Measurements from ENCODE around the gene OR10D3.
"Not testable (repeated sequence)": the region's sequence is repeated elsewhere in the genome, so short reads cannot be mapped to it uniquely, and the experiment has no call there.

The OR10D3 gene

GRCh38 chr11:124193221-124194010, 10.3 kb downstream of the OR10D3 start:
- no peak for DNase-seq (ENCODE audit: extremely low spot score, insufficient read length, low read depth)
- FAIRE-seq = peak; percentile 55

DNA sequence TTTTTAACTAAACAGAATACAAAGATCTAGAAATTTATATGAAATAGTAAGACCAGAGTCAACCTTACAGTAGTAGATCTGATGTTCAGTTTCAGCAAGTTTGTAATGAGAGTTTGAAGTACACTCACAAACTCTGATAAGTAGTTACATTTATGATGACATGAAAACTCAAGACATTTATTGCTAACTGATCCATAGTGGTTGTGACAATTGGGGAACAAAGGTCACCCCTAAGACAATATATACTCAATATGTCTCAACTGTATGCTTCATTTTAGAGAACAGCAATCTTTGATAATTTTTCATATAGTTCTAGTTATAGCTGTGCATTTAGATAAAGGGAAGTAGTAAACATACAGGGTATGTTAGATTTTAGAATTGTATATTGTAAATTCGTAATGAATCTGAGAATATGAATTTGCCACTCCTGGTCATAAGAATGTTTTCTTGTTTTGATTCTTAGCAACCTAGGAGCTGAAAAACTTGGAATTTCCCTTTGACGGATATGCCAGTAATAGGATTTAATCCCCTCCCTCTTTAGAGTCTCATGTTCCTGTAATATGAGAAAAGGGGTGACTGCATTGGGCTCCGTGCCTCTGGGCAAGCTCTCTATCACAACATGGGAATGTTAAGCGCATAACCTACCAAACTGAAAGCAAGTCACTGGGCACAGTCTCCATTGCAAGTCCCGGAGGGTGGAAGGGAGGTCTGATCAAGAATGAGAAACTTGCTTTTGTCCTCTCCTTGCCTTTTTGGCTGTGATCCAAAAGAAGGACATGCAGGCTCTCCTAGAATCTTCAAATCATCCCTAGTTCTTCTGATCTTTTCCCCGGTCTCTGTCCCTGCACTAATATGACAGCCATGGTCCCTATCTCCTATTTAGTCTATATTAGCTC, 11.4 kb downstream of the OR10D3 start:
- FAIRE-seq = no peak
- no peak for DNase-seq (ENCODE audit: extremely low spot score, insufficient read length, low read depth)

- DNase-seq (ENCODE audit: extremely low spot score, insufficient read length, low read depth) = no peak
- FAIRE-seq = peak; percentile 81
Measured at GRCh38 chr11:124195189-124195734, 12.1 kb downstream of the OR10D3 start.

GRCh38 chr11:124197999-124198398, 14.9 kb downstream of the OR10D3 start:
- DNase-seq (ENCODE audit: extremely low spot score, insufficient read length, low read depth) (no peak), FAIRE-seq (no peak)

DNA sequence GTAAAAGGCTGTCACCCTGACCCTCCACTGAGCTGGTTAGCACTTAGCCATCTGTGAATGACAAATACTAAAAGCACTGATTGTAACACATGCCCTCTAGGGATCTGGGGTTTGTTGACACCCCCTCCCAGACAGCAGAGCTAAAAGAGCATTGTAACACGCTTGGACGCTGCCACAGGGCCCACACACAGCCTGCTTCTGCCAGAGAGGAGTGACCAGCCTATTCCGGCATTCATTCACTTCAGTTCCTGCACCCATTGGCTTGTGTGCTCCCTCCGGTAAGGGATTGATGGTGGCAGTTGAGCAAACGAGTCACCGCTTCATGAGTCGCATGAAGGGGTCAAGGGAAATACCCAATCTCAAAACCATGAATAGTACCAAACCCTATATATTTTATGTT, 15.8 kb downstream of the OR10D3 start:
- DNase-seq (ENCODE audit: extremely low spot score, insufficient read length, low read depth) = no peak
- FAIRE-seq = no peak

- no peak for FAIRE-seq
- DNase-seq (ENCODE audit: extremely low spot score, insufficient read length, low read depth) = no peak
Measured at GRCh38 chr11:124199702-124200101, 16.6 kb downstream of the OR10D3 start.

DNA sequence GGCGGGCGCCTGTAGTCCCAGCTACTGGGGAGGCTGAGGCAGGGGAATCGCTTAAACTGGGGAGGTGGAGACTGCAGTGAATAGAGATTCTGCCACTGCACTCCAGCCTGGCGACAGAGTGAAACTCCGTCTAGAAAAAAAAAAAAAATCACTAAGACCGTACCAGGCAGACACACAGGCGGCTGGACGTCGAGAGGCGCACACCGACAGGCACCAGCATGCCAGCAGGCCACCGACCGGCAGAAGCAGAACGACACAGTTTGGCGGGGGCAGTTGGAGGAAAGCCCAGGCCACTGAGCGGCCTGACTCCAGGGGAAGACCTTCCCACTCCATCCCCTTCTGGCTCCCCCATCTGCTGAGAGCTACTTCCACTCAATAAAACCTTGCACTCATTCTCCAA, 17.5 kb downstream of the OR10D3 start:
- DNase-seq (ENCODE audit: extremely low spot score, insufficient read length, low read depth) = no peak
- no peak for FAIRE-seq

- FAIRE-seq (no peak), DNase-seq (ENCODE audit: extremely low spot score, insufficient read length, low read depth) (no peak)
Measured at GRCh38 chr11:124202951-124203350, 19.8 kb downstream of the OR10D3 start.

GRCh38 chr11:124204008-124204407, 20.9 kb downstream of the OR10D3 start:
- no peak for FAIRE-seq
- DNase-seq (ENCODE audit: extremely low spot score, insufficient read length, low read depth) = no peak

- DNase-seq (ENCODE audit: extremely low spot score, insufficient read length, low read depth) (no peak), FAIRE-seq (no peak)
Measured at GRCh38 chr11:124207102-124207792, 24.1 kb downstream of the OR10D3 start.

GRCh38 chr11:124209824-124210357, 26.7 kb downstream of the OR10D3 start:
- FAIRE-seq = no peak

DNA sequence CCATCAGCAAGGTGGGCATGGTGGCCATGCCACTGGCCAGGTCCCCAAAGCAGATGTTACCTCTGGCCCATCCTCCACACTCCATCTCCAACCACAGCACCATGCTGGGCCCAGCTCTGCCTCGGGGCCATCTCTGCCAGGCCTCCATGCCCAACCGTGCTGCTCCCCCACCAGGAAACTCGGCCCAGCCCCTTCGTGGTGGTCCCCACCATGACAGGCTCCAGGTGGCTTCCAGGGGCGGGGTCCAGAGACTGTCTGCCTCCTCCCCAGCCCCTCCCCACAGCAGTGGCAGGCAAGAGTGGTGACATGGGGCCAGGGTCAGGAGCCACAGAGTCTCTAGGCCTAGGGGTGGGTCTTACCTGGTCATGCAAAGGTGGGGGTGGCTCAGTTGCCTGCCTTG, 27.3 kb downstream of the OR10D3 start:
- DNase-seq (ENCODE audit: extremely low spot score, insufficient read length, low read depth) = no peak
- no peak for FAIRE-seq

More at GRCh38 chr11:124209824-124210357, 26.7 kb downstream of the OR10D3 start:
- no peak for DNase-seq (ENCODE audit: extremely low spot score, insufficient read length, low read depth)

- FAIRE-seq = no peak
Measured at GRCh38 chr11:124211321-124211720, 28.2 kb downstream of the OR10D3 start.

GRCh38 chr11:124214027-124214426, 30.9 kb downstream of the OR10D3 start:
- DNase-seq (ENCODE audit: extremely low spot score, insufficient read length, low read depth) = no peak
- FAIRE-seq = no peak

More at GRCh38 chr11:124211321-124211720, 28.2 kb downstream of the OR10D3 start:
- no peak for DNase-seq (ENCODE audit: extremely low spot score, insufficient read length, low read depth)

GRCh38 chr11:124219126-124219525, 36.0 kb downstream of the OR10D3 start:
- FAIRE-seq (no peak), DNase-seq (ENCODE audit: extremely low spot score, insufficient read length, low read depth) (no peak)

GRCh38 chr11:124222407-124222806, 39.3 kb downstream of the OR10D3 start:
- no peak for FAIRE-seq
- no peak for DNase-seq (ENCODE audit: extremely low spot score, insufficient read length, low read depth)

DNA sequence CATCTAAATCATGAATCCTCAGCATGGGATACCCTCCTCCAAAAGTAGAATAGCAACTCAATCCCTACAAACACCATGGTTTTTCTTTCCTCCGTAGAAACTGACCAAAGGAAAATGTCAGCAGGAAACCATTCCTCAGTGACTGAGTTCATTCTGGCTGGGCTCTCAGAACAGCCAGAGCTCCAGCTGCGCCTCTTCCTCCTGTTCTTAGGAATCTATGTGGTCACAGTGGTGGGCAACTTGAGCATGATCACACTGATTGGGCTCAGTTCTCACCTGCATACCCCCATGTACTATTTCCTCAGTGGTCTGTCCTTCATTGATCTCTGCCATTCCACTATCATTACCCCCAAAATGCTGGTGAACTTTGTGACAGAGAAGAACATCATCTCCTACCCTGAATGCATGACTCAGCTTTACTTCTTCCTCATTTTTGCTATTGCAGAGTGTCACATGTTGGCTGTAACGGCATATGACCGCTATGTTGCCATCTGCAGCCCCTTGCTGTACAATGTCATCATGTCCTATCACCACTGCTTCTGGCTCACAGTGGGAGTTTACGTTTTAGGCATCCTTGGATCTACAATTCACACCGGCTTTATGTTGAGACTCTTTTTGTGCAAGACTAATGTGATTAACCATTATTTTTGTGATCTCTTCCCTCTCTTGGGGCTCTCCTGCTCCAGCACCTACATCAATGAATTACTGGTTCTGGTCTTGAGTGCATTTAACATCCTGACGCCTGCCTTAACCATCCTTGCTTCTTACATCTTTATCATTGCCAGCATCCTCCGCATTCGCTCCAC, 41.7 kb downstream of the OR10D3 start:
- DNase-seq (ENCODE audit: extremely low spot score, insufficient read length, low read depth); FAIRE-seq: not testable (repeated sequence)

DNA sequence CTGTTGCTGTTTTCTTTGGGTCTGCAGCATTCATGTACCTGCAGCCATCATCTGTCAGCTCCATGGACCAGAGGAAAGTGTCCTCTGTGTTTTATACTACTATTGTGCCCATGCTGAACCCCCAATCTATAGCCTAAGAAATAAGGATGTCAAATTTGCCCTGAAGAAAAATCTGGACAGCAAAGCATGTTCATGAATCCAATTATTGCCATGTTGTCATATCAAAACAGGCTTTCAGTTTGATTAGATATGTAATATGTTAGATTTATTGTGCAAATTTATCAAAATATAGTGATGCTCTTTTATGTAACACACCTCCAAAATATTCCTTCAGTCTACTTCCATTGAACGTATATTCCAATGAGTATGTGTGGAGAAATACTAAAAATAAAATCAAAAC, 42.3 kb downstream of the OR10D3 start:
- FAIRE-seq (no peak), DNase-seq (ENCODE audit: extremely low spot score, insufficient read length, low read depth) (no peak)

GRCh38 chr11:124233376-124233775, 50.2 kb downstream of the OR10D3 start:
- DNase-seq (ENCODE audit: extremely low spot score, insufficient read length, low read depth) = no peak
- no peak for FAIRE-seq

Measured in GM18507 (cell line).